Measurements from ENCODE around the gene OCA2. TPM values are rescaled to one million over a fixed set of nuclear protein-coding genes. Genes with fewer than 3 reads are reported as not detected.

OCA2 gene
- total RNA-seq, 1 experiment from 2014 or later: 0.09 TPM

GRCh38 chr15:28101983-28102441, 2.9 kb upstream of the OCA2 start:
- Histone ChIP-seq H3K36me3 (ENCODE audit: insufficient read depth, low read length, poor library complexity, severe bottlenecking) (no peaks in the 10 kb centered on the region), H3K4me1 (ENCODE audit: insufficient read depth, low read length, poor library complexity, severe bottlenecking) (peaks cover 7% of the 10 kb centered on the region), H3K4me3 (ENCODE audit: low read depth, low read length, poor library complexity, severe bottlenecking) (no peak overlapping the region), H3K27ac (ENCODE audit: low read depth, low read length, poor library complexity, severe bottlenecking) (no peak overlapping the region), H3K27me3 (replicated peaks; ENCODE audit: insufficient read depth, low read depth, low read length, poor library complexity) (peaks cover 16% of the 10 kb centered on the region), H3K9me3 (ENCODE audit: low read depth, low read length, poor library complexity, severe bottlenecking) (no peaks in the 10 kb centered on the region)
- no TSS peak for BruUV-seq (replicated peaks)
- intact Hi-C loops (cut with micrococcal nuclease; ENCODE audit: unreplicated experiment): no loop called here
- no peak for TF ChIP-seq EZH2 (IDR thresholded peaks at IDR 0.05; ENCODE audit: borderline replicate concordance, low read depth, low read length, poor library complexity, severe bottlenecking)
- TF ChIP-seq CTCF (conservative IDR thresholded peaks at IDR 0.05; ENCODE audit: low read depth, low read length): no peak
- CTCF ChIA-PET: no interaction called here
- POLR2A ChIA-PET (ENCODE audit: low non-redundant PET): no interaction called here
- no peak for DNase-seq (ENCODE audit: low spot score)

GRCh38 chr15:28101201-28101600, 2.1 kb upstream of the OCA2 start:
- intact Hi-C loops (cut with micrococcal nuclease; ENCODE audit: unreplicated experiment): no loop called here
- ChIA-PET POLR2A (ENCODE audit: low non-redundant PET) (no interaction called here), CTCF (no interaction called here)
- H3K4me1 ChIP-seq (ENCODE audit: insufficient read depth, low read length, poor library complexity, severe bottlenecking): peaks cover 9% of the 10 kb centered on the region
- H3K4me3 ChIP-seq (ENCODE audit: low read depth, low read length, poor library complexity, severe bottlenecking): no peak overlapping the region
- no peak for DNase-seq (ENCODE audit: low spot score)
- H3K27me3 ChIP-seq (replicated peaks; ENCODE audit: insufficient read depth, low read depth, low read length, poor library complexity): peaks cover 19% of the 10 kb centered on the region
- no peak for TF ChIP-seq CTCF (conservative IDR thresholded peaks at IDR 0.05; ENCODE audit: low read depth, low read length)
- no peak for TF ChIP-seq EZH2 (IDR thresholded peaks at IDR 0.05; ENCODE audit: borderline replicate concordance, low read depth, low read length, poor library complexity, severe bottlenecking)
- H3K36me3 ChIP-seq (ENCODE audit: insufficient read depth, low read length, poor library complexity, severe bottlenecking): no peaks in the 10 kb centered on the region
- H3K9me3 ChIP-seq (ENCODE audit: low read depth, low read length, poor library complexity, severe bottlenecking): no peaks in the 10 kb centered on the region
- no peak overlapping the region for H3K27ac ChIP-seq (ENCODE audit: low read depth, low read length, poor library complexity, severe bottlenecking)
- BruUV-seq (replicated peaks): no TSS peak

GRCh38 chr15:28100516-28101195, 1.5 kb upstream of the OCA2 start:
- H3K4me1 ChIP-seq (ENCODE audit: insufficient read depth, low read length, poor library complexity, severe bottlenecking): peaks cover 9% of the 10 kb centered on the region
- DNase-seq (ENCODE audit: low spot score): no peak
- no peaks in the 10 kb centered on the region for H3K9me3 ChIP-seq (ENCODE audit: low read depth, low read length, poor library complexity, severe bottlenecking)
- BruUV-seq (replicated peaks): no TSS peak
- H3K4me3 ChIP-seq (ENCODE audit: low read depth, low read length, poor library complexity, severe bottlenecking): no peak overlapping the region
- H3K27ac ChIP-seq (ENCODE audit: low read depth, low read length, poor library complexity, severe bottlenecking): no peak overlapping the region
- intact Hi-C loops (cut with micrococcal nuclease; ENCODE audit: unreplicated experiment): no loop called here
- no peaks in the 10 kb centered on the region for H3K36me3 ChIP-seq (ENCODE audit: insufficient read depth, low read length, poor library complexity, severe bottlenecking)
- ChIA-PET CTCF (no interaction called here), POLR2A (ENCODE audit: low non-redundant PET) (no interaction called here)
- TF ChIP-seq EZH2 (IDR thresholded peaks at IDR 0.05; ENCODE audit: borderline replicate concordance, low read depth, low read length, poor library complexity, severe bottlenecking): no peak
- no peak for TF ChIP-seq CTCF (conservative IDR thresholded peaks at IDR 0.05; ENCODE audit: low read depth, low read length)
- peaks cover 19% of the 10 kb centered on the region for H3K27me3 ChIP-seq (replicated peaks; ENCODE audit: insufficient read depth, low read depth, low read length, poor library complexity)
